Adrenal gland (tissue), 5 donors: ENCODE measurements around the gene TUBGCP2.

Experiments
- POLR2A ChIP-seq, 2 donors: fragments of 450-650 bp; IDR thresholded peaks; one replicate each; pipeline ENCODE4 v1.6.1; 2017; ENCODE audit warnings: antibody characterized with exemption in 2 of 2, mild to moderate bottlenecking in 2 of 2, moderate library complexity in 1 of 2
- TF ChIP-seq, protein P1 (sequence below), 6 experiments: fragments of 450-650 bp in 4 of 6; fragments of 200-600 bp in 2 of 6; sonication (generic) in 1 of 6; IDR thresholded peaks; 1 replicate in 5 of 6; 2 replicates in 1 of 6; pipeline versions ENCODE4 v1.5.1 to v1.8.0; 2016 to 2021; ENCODE audit warnings: antibody characterized with exemption in 6 of 6, mild to moderate bottlenecking in 2 of 6, moderate library complexity in 1 of 6
- donor health status: DM: no; HTN: no; CAD: no.

DNA sequence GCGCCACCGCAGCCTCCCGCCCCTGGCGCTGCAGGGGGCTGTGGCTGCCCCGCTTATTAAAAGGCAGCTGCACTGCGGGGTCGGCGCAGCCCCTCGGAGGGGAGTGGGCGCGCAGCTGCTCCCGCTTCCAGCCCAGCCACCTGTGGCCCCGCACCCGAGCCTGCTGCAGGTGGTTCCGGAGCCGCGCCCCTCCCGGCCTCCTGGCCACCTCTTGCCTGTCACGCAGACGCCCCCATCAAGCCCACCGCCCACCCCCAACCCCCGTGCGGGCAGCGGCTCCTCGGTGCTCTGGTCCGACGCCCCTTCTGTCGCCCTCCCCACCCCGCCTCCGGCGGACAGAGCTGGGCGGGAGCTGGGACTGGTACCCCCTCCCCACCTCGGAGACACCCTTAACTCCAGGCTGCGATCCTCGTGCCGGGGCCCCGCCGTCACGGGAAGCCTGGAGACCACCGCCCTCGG is 27.5 kb upstream of the TUBGCP2 start:
- TF ChIP-seq, protein P1, sequence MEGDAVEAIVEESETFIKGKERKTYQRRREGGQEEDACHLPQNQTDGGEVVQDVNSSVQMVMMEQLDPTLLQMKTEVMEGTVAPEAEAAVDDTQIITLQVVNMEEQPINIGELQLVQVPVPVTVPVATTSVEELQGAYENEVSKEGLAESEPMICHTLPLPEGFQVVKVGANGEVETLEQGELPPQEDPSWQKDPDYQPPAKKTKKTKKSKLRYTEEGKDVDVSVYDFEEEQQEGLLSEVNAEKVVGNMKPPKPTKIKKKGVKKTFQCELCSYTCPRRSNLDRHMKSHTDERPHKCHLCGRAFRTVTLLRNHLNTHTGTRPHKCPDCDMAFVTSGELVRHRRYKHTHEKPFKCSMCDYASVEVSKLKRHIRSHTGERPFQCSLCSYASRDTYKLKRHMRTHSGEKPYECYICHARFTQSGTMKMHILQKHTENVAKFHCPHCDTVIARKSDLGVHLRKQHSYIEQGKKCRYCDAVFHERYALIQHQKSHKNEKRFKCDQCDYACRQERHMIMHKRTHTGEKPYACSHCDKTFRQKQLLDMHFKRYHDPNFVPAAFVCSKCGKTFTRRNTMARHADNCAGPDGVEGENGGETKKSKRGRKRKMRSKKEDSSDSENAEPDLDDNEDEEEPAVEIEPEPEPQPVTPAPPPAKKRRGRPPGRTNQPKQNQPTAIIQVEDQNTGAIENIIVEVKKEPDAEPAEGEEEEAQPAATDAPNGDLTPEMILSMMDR (IDR thresholded peaks at IDR 0.05): no peak
- no peak for TF ChIP-seq POLR2A (IDR thresholded peaks at IDR 0.05)
